Memory B cell (primary cell): ENCODE measurements around the gene TBC1D1.
A peak's percentile ranks its signal among the peaks of the same experiment; 100 is the strongest.

ENCODE experiments used
- ATAC-seq: fragments of 150-1000 bp; cut with Tn5 transposase; 2 replicates; pipeline ENCODE4 v1.10.0; 2021; ENCODE audit warnings: low read depth, mild to moderate bottlenecking, moderate library complexity
- DNase-seq, 2 donors: peaks; one replicate each; pipeline ENCODE4 v3.0.0; 2022; ENCODE audit warnings: low spot score in 2 of 2
- H3K27ac Mint-ChIP-seq: one replicate; pipeline ENCODE4 v1.8.0; 2022; ENCODE audit warnings: mild to moderate bottlenecking, moderate library complexity, mixed read lengths
- H3K27me3 Mint-ChIP-seq: one replicate; pipeline ENCODE4 v1.8.0; 2022; ENCODE audit warnings: mixed read lengths
- H3K36me3 Mint-ChIP-seq: one replicate; pipeline ENCODE4 v1.8.0; 2022; ENCODE audit warnings: mild to moderate bottlenecking, mixed read lengths
- H3K4me1 Mint-ChIP-seq: one replicate; pipeline ENCODE4 v1.8.0; 2022; ENCODE audit warnings: mixed read lengths
- H3K4me3 Mint-ChIP-seq: one replicate; pipeline ENCODE4 v1.8.0; 2022; ENCODE audit warnings: mild to moderate bottlenecking, moderate library complexity, mixed read lengths
- H3K9me3 Mint-ChIP-seq: one replicate; pipeline ENCODE4 v1.8.0; 2022; ENCODE audit warnings: mixed read lengths

Gene TBC1D1

DNA sequence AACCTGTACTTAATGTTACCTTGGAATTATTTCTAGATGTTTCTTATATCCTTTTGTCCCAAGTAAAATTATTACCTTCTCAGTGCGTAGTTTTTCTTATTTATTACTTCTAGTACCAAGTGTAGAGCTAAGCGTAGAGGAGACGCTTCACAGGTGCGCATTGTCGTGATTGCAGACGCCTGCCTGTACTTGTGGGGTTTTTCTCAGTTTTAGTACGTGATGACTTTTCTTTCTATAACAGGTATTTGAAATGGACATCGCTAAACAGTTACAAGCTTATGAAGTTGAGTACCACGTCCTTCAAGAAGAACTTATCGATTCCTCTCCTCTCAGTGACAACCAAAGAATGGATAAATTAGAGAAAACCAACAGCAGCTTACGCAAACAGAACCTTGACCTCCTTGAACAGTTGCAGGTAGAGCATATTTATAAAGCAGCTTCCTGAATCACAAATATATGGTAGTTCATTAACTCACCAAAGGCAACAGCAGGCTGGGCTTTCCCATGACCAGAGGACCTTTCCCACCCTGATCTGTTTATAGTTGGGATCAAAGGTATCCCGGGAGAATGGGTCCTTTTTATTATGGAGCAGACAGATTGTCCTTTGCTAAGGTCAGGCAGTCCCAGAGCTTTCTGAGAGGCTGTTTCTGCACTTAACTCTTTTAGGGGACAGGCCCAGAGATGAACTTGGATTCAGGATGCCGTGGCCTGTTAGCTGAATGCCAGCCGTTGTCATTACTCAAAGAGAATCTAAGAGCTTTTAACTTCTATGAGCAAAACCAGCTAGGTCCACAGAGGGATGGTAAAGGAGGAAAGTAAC lies 242.2 kb downstream of the TBC1D1 start:
- H3K27ac Mint-ChIP-seq = peak overlapping the region; percentile 24
- H3K36me3 Mint-ChIP-seq = peaks cover 34% of the 10 kb centered on the region
- H3K4me1 Mint-ChIP-seq = peaks cover 20% of the 10 kb centered on the region

DNA sequence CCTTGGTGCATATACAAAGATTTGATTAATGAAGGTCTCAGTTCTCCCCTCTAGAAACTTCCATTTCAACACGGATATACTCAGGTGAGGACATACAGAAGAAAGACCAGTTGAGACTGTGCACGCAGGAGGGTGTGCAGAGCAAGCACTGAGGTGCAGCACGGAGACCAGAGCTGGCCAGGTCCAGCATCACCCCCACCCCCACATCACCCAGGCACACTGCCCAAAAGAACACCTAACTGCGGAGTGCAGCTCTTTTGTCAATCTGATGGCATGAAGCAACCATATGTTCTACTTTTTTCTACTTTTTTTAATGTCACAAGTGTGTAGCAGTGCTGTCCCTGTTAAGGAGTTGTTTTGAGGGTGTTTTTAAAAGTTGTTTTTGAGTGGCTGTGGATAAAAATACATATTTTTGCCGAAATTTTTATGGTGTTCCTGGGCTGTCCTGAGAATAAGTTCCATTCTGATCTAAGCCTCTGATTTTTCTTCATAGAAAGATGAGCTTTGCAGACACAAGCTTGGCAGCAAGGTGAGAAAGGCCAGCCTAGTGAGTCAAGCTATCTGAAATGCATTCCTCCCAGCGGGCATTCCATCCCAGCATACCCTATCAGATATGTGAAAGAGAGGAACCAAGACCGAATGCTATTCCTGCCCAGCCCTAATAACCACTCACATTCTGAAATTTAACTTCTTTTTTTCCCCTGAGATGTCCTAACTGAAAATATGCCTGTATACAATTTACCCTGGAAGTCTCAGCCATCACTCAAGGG lies 243.0 kb downstream of the TBC1D1 start:
- peak overlapping the region; percentile 24 for H3K27ac Mint-ChIP-seq
- H3K4me3 Mint-ChIP-seq = no peak overlapping the region

More for the DNA sequence above, 242.2 kb downstream of the TBC1D1 start:
- Mint-ChIP-seq H3K9me3 (no peaks in the 10 kb centered on the region), H3K27me3 (no peaks in the 10 kb centered on the region), H3K4me3 (no peak overlapping the region)
- ATAC-seq = no peak
- DNase-seq = no peak

DNA sequence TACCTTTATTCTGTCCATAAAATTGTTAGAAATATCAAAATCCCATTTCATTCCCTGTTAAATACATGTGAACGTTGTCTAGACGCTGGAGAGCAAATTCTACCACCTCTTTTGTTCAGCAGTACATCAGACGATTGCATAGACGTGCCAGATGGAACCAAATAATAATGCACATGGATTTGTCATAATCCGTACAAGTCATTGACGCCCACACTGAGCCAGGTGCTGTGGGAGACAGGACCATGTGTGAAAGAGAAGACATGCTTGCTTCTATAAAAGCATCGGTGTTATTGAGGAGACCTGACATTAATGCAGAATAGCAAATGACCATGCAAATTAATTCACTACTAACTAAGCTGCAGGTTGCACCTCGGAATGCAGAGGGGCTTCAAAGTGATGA lies 244.3 kb downstream of the TBC1D1 start:
- Mint-ChIP-seq H3K4me3 (no peak overlapping the region), H3K27me3 (no peaks in the 10 kb centered on the region), H3K36me3 (peaks cover 41% of the 10 kb centered on the region), H3K4me1 (peaks cover 5% of the 10 kb centered on the region), H3K9me3 (no peaks in the 10 kb centered on the region), H3K27ac (no peak overlapping the region)
- ATAC-seq (no peak), DNase-seq (no peak)

More for the DNA sequence above, 243.0 kb downstream of the TBC1D1 start:
- no peak for ATAC-seq
- Mint-ChIP-seq H3K9me3 (no peaks in the 10 kb centered on the region), H3K4me1 (peaks cover 12% of the 10 kb centered on the region), H3K36me3 (peaks cover 36% of the 10 kb centered on the region), H3K27me3 (no peaks in the 10 kb centered on the region)
- DNase-seq = no peak

DNA sequence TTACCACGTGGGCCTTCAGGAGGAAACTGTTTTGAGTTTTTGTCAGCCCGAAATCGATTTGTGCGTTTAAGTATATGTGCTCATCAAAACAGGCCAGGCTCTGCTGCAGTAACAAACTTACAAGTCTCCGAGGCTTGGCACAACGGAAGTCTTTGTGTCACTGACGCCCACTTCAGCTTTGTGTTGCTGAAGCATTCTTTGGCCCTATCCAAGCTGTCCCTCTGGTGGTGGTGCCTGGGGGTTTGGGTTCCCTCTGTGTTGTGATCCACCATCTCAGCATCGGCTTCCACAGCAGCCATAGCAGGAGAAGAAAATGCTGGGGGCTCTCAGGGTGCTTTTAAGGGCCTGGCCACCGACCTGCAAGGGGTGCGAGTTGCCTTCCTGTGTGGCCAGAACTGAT lies 245.7 kb downstream of the TBC1D1 start:
- Mint-ChIP-seq H3K4me1 (peaks cover 5% of the 10 kb centered on the region), H3K4me3 (no peak overlapping the region), H3K27me3 (no peaks in the 10 kb centered on the region), H3K9me3 (no peaks in the 10 kb centered on the region), H3K36me3 (peaks cover 41% of the 10 kb centered on the region), H3K27ac (no peak overlapping the region)
- no peak for DNase-seq
- ATAC-seq = no peak

DNA sequence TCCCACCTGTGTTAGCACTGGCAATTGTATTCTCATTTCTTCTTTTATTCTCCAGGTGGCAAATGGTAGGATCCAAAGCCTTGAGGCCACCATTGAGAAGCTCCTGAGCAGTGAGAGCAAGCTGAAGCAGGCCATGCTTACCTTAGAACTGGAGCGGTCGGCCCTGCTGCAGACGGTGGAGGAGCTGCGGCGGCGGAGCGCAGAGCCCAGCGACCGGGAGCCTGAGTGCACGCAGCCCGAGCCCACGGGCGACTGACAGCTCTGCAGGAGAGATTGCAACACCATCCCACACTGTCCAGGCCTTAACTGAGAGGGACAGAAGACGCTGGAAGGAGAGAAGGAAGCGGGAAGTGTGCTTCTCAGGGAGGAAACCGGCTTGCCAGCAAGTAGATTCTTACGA lies 246.2 kb downstream of the TBC1D1 start:
- Mint-ChIP-seq H3K36me3 (peaks cover 41% of the 10 kb centered on the region), H3K4me1 (peaks cover 4% of the 10 kb centered on the region), H3K4me3 (no peak overlapping the region), H3K27me3 (no peaks in the 10 kb centered on the region), H3K9me3 (no peaks in the 10 kb centered on the region), H3K27ac (no peak overlapping the region)
- DNase-seq (no peak), ATAC-seq (no peak)

DNA sequence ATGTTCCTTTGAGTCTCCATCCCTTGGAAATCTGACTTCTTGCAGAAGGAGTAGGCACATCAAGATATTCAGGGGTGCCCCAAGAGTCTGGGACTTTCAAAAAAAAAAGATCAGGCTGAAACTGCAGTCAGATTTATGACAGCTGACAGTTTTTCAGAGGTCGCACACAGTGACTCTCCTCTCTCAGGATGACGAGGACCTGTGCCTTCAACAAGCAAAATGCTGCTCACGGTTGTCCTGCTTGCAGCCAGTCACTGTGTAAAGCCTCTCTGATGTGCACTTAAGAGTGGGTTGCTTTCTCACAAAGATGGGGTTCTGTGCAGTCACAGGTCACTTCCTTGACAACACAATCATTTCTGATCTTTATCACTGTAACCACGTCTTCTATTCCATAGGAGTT lies 247.5 kb downstream of the TBC1D1 start:
- Mint-ChIP-seq H3K4me1 (no peaks in the 10 kb centered on the region), H3K27ac (peak overlapping the region; percentile 38), H3K27me3 (no peaks in the 10 kb centered on the region), H3K9me3 (no peaks in the 10 kb centered on the region), H3K36me3 (peaks cover 42% of the 10 kb centered on the region), H3K4me3 (no peak overlapping the region)
- ATAC-seq (no peak), DNase-seq (no peak)

DNA sequence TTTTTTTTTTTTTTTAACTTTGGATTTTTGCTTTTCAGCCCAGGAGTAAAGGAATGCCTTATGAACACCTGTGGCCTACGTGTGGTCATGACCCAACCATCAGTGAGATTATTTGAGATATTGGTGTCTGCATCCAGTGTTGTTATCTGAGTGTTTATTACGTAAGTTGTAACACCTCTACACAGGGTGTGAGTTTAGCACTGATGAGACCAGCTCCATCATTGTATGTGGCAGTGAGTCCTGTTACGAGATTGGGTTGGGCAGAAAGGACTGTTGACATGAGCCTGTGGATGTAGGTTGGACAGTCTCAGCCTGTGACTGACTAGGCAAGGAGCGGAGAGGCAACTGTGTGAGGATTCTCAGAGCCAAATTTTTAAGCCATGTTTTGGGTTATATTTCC lies 248.3 kb downstream of the TBC1D1 start:
- no peak for ATAC-seq
- Mint-ChIP-seq H3K27me3 (no peaks in the 10 kb centered on the region), H3K36me3 (peaks cover 35% of the 10 kb centered on the region), H3K27ac (no peak overlapping the region), H3K4me3 (no peak overlapping the region), H3K4me1 (no peaks in the 10 kb centered on the region), H3K9me3 (no peaks in the 10 kb centered on the region)
- no peak for DNase-seq

DNA sequence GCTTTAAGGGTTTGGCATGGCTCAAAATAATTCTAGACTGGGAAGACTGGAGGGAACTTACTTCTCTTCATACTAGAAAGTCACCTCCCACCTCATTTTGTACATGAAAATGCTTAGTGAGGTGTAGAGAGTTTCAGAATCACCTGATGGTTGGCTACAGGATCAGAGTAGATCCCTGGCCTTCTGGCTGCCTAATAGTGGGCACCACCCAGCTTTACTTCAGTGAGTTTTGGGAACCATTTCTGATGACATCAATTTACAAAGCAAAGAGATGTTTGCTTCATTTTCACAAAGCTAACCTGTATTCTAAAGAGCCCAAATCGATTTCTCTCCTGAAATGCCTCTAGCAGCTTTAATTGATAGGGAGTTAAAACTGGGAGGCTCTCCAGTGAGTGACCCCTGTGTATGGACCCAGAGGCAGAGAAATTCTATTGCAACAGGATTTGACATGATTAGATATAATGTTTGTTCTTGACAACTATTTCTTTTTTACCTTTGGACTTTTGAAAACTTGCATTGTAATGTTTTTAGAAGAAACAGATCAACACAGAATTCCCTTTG lies 249.8 kb downstream of the TBC1D1 start:
- Mint-ChIP-seq H3K27me3 (no peaks in the 10 kb centered on the region), H3K9me3 (no peaks in the 10 kb centered on the region)

DNA sequence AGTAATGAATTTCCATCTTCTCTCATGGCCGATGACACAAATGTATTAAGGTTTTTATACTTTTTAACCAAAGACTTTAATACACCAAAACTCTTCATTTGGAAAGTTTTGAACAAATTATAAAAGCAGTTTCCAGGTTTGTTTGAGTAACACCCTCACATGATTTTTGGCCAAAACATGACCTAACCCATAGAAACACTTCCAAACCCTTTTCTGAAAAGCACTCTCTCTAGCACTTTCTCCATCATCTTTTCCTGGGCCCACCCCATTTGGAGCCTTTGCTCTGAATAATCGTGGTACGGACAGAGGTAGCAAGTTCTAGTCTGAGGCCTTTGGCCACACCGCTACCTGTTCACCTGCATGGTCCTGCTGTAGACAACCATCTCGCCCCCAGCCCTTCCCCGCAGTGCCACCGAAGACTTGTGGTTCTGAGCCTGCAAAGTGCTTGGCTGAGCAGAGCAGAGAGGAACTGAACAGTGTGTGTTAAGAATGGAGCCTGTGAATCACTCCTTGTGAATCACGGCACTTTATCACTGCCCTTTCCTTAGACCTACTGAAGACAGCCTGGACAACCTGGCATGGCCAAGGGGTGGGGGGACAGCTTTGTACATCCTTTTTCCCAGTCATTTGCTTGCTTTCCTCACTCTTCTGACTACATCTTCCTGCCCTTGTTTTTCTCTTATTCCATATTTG lies 251.1 kb downstream of the TBC1D1 start:
- no peak for DNase-seq
- Mint-ChIP-seq H3K27me3 (no peaks in the 10 kb centered on the region), H3K36me3 (peaks cover 24% of the 10 kb centered on the region), H3K4me3 (no peak overlapping the region), H3K4me1 (no peaks in the 10 kb centered on the region), H3K27ac (no peak overlapping the region), H3K9me3 (no peaks in the 10 kb centered on the region)
- no peak for ATAC-seq

More for the DNA sequence above, 249.8 kb downstream of the TBC1D1 start:
- no peak overlapping the region for H3K27ac Mint-ChIP-seq
- ATAC-seq (no peak), DNase-seq (no peak)
- H3K4me3 Mint-ChIP-seq = no peak overlapping the region
- peaks cover 25% of the 10 kb centered on the region for H3K36me3 Mint-ChIP-seq
- no peaks in the 10 kb centered on the region for H3K4me1 Mint-ChIP-seq

DNA sequence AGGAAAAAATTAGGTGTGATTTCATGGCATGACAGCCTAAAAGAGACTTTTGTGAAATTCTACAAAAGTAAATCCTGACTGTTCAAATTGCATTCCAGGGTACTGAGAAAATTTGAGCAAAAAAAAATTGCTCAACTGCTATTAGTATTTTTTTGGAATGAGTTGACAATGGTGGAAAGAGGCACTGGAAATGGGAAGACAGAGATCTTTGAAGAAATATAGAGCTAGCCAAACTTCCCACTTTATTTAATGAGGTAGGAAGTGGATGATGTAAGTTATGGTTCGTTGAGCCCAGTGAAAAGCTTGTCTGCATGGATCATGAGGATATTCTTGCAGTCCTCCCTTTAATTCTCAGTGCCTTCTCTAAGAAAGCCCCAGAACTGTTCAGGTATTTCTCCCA lies 253.1 kb downstream of the TBC1D1 start:
- Mint-ChIP-seq H3K27me3 (peaks cover 2% of the 10 kb centered on the region), H3K4me1 (no peaks in the 10 kb centered on the region), H3K27ac (no peak overlapping the region), H3K4me3 (no peak overlapping the region), H3K36me3 (peaks cover 12% of the 10 kb centered on the region), H3K9me3 (no peaks in the 10 kb centered on the region)
- DNase-seq = no peak
- no peak for ATAC-seq

DNA sequence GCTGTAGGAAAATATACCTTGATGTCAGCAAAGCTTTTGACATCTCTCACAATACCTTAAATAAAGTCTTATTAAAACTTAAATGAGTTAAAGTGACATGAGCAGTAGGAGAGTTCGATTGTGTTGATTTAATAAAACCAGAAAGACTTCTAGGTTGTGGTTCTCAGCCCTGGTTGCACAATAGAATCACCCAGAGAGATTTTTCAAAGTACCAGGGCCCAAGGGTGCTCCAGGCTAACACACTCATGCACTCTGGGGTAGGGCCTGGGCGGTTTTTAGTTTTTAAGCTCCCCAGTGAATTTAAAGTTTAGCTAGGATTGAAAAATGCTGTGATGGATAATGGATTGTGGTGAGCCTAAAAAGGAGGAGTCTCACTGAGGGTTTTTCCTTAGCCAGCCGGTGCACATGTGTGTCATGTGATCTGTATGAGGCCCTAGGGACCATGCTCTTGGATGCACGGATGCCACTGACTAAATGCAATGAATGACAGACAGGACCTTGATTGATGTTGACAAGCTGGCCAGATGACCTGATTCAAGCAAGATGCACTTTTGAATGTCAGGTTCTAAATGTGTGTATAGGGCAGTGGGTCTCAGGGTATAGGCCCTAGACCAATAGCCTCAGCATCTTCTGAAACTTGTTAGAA lies 254.3 kb downstream of the TBC1D1 start:
- no peak overlapping the region for H3K4me3 Mint-ChIP-seq
- peaks cover 2% of the 10 kb centered on the region for H3K27me3 Mint-ChIP-seq
- peaks cover 5% of the 10 kb centered on the region for H3K36me3 Mint-ChIP-seq
- DNase-seq = no peak
- no peaks in the 10 kb centered on the region for H3K4me1 Mint-ChIP-seq
- ATAC-seq = no peak
- H3K9me3 Mint-ChIP-seq = no peaks in the 10 kb centered on the region
- no peak overlapping the region for H3K27ac Mint-ChIP-seq

DNA sequence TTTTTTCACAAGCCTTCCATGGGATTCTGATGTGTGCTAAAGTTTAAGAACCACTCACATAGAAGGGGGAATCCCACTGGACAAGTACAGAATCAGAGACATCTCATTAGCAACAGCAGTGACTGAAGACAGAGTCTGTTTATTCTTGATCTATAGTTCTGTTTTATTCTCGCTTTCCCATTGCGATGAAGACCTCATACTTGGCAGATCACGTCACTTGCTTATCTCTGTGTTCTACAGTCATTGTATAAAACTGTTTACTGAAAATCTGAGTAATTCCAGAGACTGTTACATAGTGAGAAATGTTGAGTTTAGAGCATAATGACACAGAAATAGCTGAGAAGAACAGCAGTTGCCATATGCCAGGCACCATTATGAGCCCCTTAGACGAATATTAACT lies 254.9 kb downstream of the TBC1D1 start:
- H3K27ac Mint-ChIP-seq = no peak overlapping the region

DNA sequence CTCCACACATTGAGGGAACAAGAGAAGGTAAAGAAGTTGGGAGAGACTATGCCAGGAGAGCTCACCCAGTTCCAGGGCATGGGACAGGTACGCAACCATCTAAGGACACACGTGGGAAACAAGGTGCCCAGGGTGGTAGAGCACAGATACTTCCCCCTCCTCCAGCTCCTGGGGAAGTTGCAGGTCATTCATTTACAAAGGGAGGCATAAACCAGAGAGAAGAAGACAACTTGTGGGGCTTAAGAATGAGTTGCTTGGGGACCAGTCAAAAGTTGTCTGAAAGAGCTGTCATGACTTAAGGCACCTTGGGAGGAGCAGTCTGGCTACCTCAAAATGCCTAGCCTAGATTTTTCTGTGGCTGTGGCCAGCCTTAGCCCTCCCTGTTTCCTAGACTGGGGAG lies 255.5 kb downstream of the TBC1D1 start:
- ATAC-seq (no peak), DNase-seq (no peak)
- no peak overlapping the region for H3K4me3 Mint-ChIP-seq
- peaks cover 5% of the 10 kb centered on the region for H3K36me3 Mint-ChIP-seq
- H3K27me3 Mint-ChIP-seq = peaks cover 2% of the 10 kb centered on the region
- no peaks in the 10 kb centered on the region for H3K9me3 Mint-ChIP-seq
- no peaks in the 10 kb centered on the region for H3K4me1 Mint-ChIP-seq
- H3K27ac Mint-ChIP-seq = no peak overlapping the region

More for the DNA sequence above, 254.9 kb downstream of the TBC1D1 start:
- peaks cover 2% of the 10 kb centered on the region for H3K27me3 Mint-ChIP-seq
- peaks cover 5% of the 10 kb centered on the region for H3K36me3 Mint-ChIP-seq
- H3K4me1 Mint-ChIP-seq = no peaks in the 10 kb centered on the region
- no peaks in the 10 kb centered on the region for H3K9me3 Mint-ChIP-seq
- DNase-seq (no peak), ATAC-seq (no peak)
- no peak overlapping the region for H3K4me3 Mint-ChIP-seq
